ENCODE results near the gene RTN4RL2.

- TF ChIP-seq, protein P1, sequence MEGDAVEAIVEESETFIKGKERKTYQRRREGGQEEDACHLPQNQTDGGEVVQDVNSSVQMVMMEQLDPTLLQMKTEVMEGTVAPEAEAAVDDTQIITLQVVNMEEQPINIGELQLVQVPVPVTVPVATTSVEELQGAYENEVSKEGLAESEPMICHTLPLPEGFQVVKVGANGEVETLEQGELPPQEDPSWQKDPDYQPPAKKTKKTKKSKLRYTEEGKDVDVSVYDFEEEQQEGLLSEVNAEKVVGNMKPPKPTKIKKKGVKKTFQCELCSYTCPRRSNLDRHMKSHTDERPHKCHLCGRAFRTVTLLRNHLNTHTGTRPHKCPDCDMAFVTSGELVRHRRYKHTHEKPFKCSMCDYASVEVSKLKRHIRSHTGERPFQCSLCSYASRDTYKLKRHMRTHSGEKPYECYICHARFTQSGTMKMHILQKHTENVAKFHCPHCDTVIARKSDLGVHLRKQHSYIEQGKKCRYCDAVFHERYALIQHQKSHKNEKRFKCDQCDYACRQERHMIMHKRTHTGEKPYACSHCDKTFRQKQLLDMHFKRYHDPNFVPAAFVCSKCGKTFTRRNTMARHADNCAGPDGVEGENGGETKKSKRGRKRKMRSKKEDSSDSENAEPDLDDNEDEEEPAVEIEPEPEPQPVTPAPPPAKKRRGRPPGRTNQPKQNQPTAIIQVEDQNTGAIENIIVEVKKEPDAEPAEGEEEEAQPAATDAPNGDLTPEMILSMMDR (IDR thresholded peaks at IDR 0.05 in 2 of 3, conservative IDR thresholded peaks at IDR 0.05 in 1 of 3; ENCODE audit: insufficient read depth in 2 of 3, low read depth in 1 of 3, low read length in 3 of 3) = peak; percentile 62 to 90 (median 69)
- TF ChIP-seq NFE2L1 (tag; IDR thresholded peaks at IDR 0.05; ENCODE audit: borderline replicate concordance, low read depth) = no peak
- no peak for TF ChIP-seq POLR2AphosphoS5 (IDR thresholded peaks at IDR 0.05; ENCODE audit: control insufficient read depth, insufficient read depth, low read depth, low read length)
These were observed 1.7 kb upstream of the RTN4RL2 start for GRCh38 chr11:57458410-57459163.
